Muscle of leg (tissue), 11 donors: ENCODE data around the gene CYP4V2. TPM values are rescaled to one million over a fixed set of nuclear protein-coding genes. Genes with fewer than 3 reads are reported as not detected.
"Not testable (repeated sequence)": the region's sequence is repeated elsewhere in the genome, so short reads cannot be mapped to it uniquely, and the experiment has no call there.

ENCODE experiments used
- DNase-seq: peaks from one replicate; pipeline ENCODE4 v3.0.0; 2013
- H3K27ac ChIP-seq: one replicate; pipeline ENCODE4 v1.5.1; 2013; ENCODE audit warnings: mild to moderate bottlenecking, low read length, control low read depth
- H3K27me3 ChIP-seq: one replicate; pipeline ENCODE4 v1.6.1; 2013; ENCODE audit warnings: low read length; ENCODE audit not compliant: control insufficient read depth, insufficient read depth
- H3K36me3 ChIP-seq: one replicate; pipeline ENCODE4 v1.6.1; 2013; ENCODE audit warnings: low read length; ENCODE audit not compliant: control insufficient read depth, insufficient read depth
- H3K4me1 ChIP-seq: one replicate; pipeline ENCODE4 v1.6.1; 2013; ENCODE audit warnings: low read length; ENCODE audit not compliant: control insufficient read depth, insufficient read depth
- H3K4me3 ChIP-seq: one replicate; pipeline ENCODE4 v1.5.1; 2013; ENCODE audit warnings: low read length, control low read depth
- H3K9me3 ChIP-seq: replicated peaks from 2 replicates; pipeline ENCODE4 v1.6.1; 2013; ENCODE audit warnings: low read depth, low read length; ENCODE audit not compliant: control insufficient read depth
- WGBS: methylation state at CpG from one replicate; pipeline ENCODE4 v1.1.5; 2013; ENCODE audit warnings: missing lambda C conversion rate; ENCODE audit not compliant: insufficient coverage; 5-methylcytosine and 5-hydroxymethylcytosine counted together
- polyA plus RNA-seq, 8 donors: library from polyadenylated mRNA; unstranded; fragments of 120-200 nt; gene quantifications; one replicate each; pipeline versions ENCODE4 v1.2.1 to v1.2.3, GENCODE V29; 2013; ENCODE audit warnings: inconsistent platforms in 1 of 8, low replicate concordance in 1 of 8; ENCODE audit not compliant: insufficient read length in 8 of 8, insufficient read depth in 1 of 8
- total RNA-seq: library from RNA; stranded (reverse); fragments of 120-200 nt; gene quantifications from one replicate; pipeline ENCODE4 v1.2.4, GENCODE V29; 2013

CYP4V2 gene
- total and polyA plus RNA-seq, 9 donors = 2.9 to 8.1 (median 4.7) TPM

DNA sequence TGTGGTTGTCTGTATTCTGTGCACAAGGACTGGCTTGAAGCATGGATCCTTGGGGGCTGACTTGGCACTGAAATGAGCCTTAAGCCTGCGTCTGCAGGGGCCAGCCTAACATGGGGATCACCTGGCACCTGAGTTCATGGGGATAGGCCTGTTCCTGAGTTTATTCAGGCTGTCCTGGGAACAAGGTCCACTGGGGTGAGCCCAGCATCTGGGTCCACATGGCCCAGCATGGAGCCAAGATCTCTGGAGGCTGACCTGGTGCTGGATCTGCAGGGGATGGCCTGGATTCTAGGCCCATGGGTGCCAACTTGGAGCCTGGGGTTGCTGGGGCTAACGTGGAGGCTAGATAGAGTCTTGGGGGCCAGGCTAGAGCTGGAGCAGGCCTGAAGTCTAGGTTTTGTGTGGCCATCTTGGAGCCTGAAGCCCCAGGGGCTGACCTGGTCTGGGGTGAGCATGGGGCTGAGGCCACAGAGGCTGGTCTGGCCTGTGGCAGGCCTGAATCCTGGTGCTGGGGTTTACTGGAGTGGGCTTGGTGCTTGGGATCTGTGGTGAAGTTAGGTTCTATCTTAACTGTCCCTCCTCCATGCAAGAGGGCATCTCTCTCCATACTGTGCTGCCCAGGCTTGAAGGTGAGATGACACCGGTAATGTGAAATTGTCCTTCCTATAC is 35.3 kb downstream of the CYP4V2 start:
- Histone ChIP-seq H3K4me1 (no peaks in the 10 kb centered on the region), H3K9me3 (peaks cover 5% of the 10 kb centered on the region), H3K4me3 (no peak overlapping the region), H3K27me3 (no peaks in the 10 kb centered on the region), H3K36me3 (no peaks in the 10 kb centered on the region), H3K27ac (no peak overlapping the region)
- WGBS = 86% methylated on average over 2 of the region's 3 CpGs
- no peak for DNase-seq

DNA sequence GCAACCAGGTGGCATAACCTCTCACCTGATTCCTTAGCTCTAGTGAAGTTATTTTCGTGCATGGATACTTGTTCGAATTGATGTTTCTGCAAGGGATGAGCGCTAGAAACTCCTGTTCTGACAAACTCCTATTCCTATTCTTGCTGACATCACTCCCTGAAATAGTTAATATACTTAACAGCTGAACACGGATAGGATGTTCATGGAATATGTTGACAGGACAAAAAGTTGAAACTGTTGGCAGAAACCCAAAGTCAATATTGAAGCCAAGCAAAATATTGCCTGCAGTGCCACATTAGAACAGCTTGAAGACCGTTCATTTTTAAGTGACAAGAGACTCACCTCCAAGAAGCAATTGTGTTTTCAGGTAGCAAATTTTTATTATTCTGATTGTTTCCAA is 35.9 kb downstream of the CYP4V2 start, which contains the start of gene KLKB1:
Gene KLKB1, plus strand, starts transcription at position 287 of the 400 bp plus-strand sequence. CDS start 689 bp downstream, outside the sequence.
- peak; percentile 42 for DNase-seq
- no peak within 1 kb of the TSS for H3K4me3 ChIP-seq
- H3K27ac ChIP-seq = no peak within 1 kb of the TSS
- WGBS = no CpG with 5 or more reads among the region's 5 CpGs
- peaks cover 5% of the 10 kb centered on the region for H3K9me3 ChIP-seq
- no peaks in the 10 kb centered on the region for H3K4me1 ChIP-seq
- no peaks in the 10 kb centered on the region for H3K27me3 ChIP-seq
- no peaks in the 10 kb centered on the region for H3K36me3 ChIP-seq

DNA sequence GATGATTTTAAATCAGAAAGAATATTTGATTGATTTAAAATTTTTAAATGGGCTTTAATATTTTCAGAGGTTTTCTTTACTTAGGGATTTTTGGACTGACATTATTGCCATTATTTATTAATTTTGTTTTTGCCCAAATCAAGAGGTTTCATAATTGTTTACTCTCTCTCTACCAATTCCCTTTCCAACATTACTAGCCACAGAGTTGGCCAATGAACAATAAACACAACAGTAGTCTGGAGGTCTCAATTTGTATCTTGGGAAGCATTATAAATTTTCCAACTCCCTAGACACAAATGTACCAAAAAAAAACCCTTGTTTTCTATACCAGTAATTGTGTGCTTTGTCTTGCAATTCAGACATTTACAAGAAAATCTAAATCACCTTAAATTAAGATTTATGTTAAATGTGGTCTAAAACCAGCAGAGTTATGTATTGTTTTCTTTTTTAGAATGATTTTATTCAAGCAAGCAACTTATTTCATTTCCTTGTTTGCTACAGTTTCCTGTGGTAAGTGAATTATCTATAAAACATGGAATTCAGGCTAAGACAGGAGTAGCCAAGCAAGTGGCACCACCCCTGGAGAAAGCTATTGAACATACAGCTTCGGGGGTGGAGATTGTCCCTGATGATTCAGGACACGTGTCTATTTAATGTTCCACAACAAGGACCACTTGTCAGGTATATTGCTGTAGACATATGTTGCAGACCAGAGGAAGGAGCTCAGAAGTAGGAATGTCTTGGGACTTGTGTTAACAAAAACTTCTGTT is 36.6 kb downstream of the CYP4V2 start:
- peaks cover 5% of the 10 kb centered on the region for H3K9me3 ChIP-seq
- no peaks in the 10 kb centered on the region for H3K4me1 ChIP-seq
- no peak overlapping the region for H3K27ac ChIP-seq
- H3K4me3 ChIP-seq = no peak overlapping the region
- no peak for DNase-seq
- no peaks in the 10 kb centered on the region for H3K36me3 ChIP-seq
- no CpG with 5 or more reads among the region's 2 CpGs for WGBS
- no peaks in the 10 kb centered on the region for H3K27me3 ChIP-seq

DNA sequence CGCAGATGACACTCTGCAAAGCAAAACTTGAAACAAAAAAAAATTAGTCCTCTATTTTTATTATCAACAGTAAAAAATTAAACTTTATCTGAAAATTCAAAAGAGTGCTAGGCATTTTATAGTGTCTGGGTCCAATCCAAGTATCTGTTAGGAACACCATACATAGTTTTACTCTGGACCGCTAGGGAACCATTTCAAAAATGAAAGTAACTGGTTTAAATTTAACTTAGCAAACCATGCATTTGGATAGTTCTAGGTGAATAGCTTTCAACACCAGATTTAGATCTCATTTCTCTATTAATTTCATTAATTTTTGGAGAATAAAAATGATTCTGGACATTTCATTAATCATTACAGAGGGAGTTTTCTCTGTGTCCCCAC is 37.1 kb downstream of the CYP4V2 start:
- Histone ChIP-seq H3K36me3 (no peaks in the 10 kb centered on the region), H3K27ac (no peak overlapping the region), H3K27me3 (no peaks in the 10 kb centered on the region), H3K9me3 (peaks cover 5% of the 10 kb centered on the region), H3K4me1 (no peaks in the 10 kb centered on the region), H3K4me3 (no peak overlapping the region)
- WGBS = no CpG with 5 or more reads among the region's 2 CpGs
- DNase-seq = peak; percentile 46

DNA sequence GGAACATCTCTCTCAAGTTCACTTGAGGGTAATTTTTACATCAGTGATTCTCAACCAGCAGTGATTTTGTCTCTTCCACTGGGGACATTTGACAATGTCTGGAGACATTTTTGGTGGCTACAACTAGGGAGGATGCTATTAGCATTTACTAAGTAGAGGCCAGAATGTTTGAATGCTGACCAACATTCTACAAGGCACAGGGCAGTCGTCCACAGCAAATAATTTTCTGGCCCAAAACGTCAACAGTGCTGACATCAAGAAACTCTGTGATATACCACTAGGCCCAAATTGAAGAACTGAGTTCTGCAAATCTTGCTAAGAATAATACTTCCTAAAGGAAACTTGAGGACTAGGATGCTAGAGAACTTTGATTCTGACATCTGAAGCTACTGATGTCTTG is 43.0 kb downstream of the CYP4V2 start:
- Histone ChIP-seq H3K27me3 (no peaks in the 10 kb centered on the region), H3K4me3 (no peak overlapping the region), H3K36me3 (no peaks in the 10 kb centered on the region), H3K9me3 (no peaks in the 10 kb centered on the region), H3K4me1 (no peaks in the 10 kb centered on the region), H3K27ac (no peak overlapping the region)
- 50% methylated on average over 1 of the region's 2 CpGs for WGBS
- DNase-seq = no peak

DNA sequence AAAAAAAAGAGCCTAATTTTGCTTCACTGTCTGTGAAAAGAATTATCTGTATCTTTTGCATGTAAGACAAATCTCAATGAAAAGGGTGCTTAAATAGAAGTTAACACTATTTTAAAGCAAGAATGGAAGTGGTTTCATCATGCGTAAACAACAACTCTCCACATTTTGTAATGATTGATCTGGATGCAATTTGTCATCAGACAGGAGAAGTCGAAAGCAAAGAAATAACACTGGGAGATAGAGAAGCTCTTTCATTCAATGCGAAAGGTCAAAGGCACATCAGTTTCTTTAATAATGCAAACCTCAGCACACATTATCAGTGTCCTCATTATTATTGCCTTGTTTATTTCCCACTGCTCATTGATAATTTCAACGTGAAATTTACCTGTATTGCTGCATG is 44.8 kb downstream of the CYP4V2 start:
- H3K4me1 ChIP-seq = no peaks in the 10 kb centered on the region
- H3K27ac ChIP-seq = no peak overlapping the region
- WGBS = no CpG with 5 or more reads among the region's 4 CpGs
- no peaks in the 10 kb centered on the region for H3K27me3 ChIP-seq
- H3K9me3 ChIP-seq = no peaks in the 10 kb centered on the region
- no peak for DNase-seq
- no peak overlapping the region for H3K4me3 ChIP-seq
- no peaks in the 10 kb centered on the region for H3K36me3 ChIP-seq

DNA sequence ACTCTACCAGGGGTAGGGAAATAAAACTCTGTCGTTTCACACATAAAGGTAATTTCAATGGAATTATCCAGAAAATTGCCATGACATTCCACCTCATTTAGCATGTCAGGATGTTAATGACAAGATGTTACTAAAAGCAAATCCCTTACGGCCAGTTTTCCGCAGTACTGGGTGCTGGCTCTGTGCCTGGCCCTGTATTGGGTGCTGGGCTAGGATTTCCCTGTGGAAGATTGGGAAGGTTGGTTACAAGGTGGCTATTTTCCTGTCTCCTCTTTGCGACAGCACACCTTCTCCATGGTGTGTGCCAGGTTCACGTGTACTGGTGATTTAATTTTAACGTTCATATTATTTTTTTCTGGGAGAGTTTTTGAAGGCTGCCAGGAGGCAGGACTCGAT is 49.1 kb downstream of the CYP4V2 start:
- Histone ChIP-seq H3K4me3 (no peak overlapping the region), H3K27ac (no peak overlapping the region), H3K27me3 (no peaks in the 10 kb centered on the region), H3K4me1 (no peaks in the 10 kb centered on the region), H3K9me3 (no peaks in the 10 kb centered on the region), H3K36me3 (no peaks in the 10 kb centered on the region)
- 71% methylated on average over 2 of the region's 7 CpGs for WGBS
- DNase-seq = no peak

DNA sequence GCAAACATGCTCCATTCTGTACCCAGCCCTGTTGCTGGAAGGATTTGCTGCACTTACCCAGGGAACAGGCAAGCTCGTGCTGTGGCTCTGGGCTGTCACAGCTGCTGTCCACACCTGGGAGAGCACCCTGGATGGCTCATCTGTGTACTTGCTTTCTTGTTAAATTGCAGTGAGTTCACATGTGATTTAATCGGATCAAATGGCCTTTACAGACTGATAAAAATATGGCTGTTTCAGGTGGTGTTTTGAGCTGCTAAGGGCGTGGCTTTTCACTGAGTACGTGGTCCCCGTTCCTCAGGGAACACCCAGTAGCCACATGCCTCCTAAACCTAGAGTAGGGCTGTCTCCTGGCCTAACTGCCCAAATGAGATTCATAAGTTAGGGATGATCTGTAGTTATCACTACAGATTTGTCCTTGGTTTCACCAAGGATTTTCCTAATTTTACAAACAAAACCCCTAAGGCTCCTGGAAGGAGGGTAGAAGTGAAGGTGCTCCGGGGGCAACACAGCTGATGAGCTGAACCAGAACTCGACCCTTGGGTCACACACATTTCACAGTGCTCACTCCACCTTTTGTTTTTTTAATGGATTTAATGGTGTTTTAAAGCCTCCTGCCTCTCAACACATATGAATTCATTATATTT is 49.6 kb downstream of the CYP4V2 start:
- Histone ChIP-seq H3K27me3 (no peaks in the 10 kb centered on the region), H3K27ac (no peak overlapping the region), H3K4me3 (no peak overlapping the region), H3K36me3 (no peaks in the 10 kb centered on the region), H3K9me3 (no peaks in the 10 kb centered on the region), H3K4me1 (no peaks in the 10 kb centered on the region)
- 24% methylated on average over 3 of the region's 7 CpGs for WGBS
- no peak for DNase-seq

DNA sequence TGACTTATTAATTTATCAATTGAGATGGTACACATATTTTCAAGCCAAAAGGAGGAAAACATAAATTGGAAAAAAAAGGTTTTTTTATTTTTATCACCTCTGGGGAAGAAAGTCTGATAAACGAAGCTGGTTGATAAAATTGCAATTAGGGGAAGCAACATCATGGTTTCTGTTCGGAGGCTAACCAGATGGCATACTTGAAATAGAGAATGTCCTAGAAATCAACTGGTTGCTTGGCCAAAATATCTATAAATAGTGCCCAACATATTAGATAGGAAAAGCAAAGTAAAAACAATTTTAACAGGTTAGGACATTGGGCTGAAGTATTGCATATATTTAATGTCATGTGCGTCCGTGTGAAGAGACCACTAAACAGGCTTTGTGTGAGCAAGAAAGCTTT is 50.2 kb downstream of the CYP4V2 start:
- Histone ChIP-seq H3K4me3 (no peak overlapping the region), H3K36me3 (no peaks in the 10 kb centered on the region), H3K9me3 (no peaks in the 10 kb centered on the region), H3K27me3 (no peaks in the 10 kb centered on the region), H3K4me1 (no peaks in the 10 kb centered on the region), H3K27ac (no peak overlapping the region)
- 93% methylated on average over 2 of the region's 4 CpGs for WGBS
- no peak for DNase-seq

DNA sequence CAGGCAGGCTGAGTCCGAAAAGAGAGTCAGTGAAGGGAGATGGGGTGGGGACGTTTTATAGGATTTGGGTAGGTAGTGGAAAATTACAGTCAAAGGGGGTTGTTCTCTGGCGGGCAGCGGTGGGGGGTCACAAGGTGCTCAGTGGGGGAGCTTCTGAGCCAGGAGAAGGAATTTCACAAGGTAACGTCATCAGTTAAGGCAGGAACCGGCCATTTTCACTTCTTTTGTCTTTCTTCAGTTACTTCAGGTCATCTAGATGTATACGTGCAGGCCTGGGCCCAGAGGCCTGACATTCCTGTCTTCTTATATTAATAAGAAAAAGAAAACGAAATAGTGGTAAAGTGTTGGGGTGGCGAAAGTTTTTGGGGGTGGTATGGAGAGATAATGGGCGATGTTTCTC is 50.7 kb downstream of the CYP4V2 start:
- not testable (repeated sequence) for DNase-seq, H3K9me3 ChIP-seq, H3K36me3 ChIP-seq, H3K27ac ChIP-seq, H3K27me3 ChIP-seq, H3K4me1 ChIP-seq, H3K4me3 ChIP-seq
- 82% methylated on average over 5 of the region's 10 CpGs for WGBS
